Ramos (cell line): Measurements from ENCODE around the gene MRAP2.
"Not testable (repeated sequence)": the region's sequence is repeated elsewhere in the genome, so short reads cannot be mapped to it uniquely, and the experiment has no call there.

Experiments used
- in situ Hi-C: fragments of 300-500 bp; cut with MboI; formaldehyde crosslinking; loops from one replicate; pipeline ENCODE4 v1.14.3; 2022; ENCODE audit warnings: low sequenced_read_pairs; ENCODE audit not compliant: unreplicated experiment

Gene MRAP2

GRCh38 chr6:84114933-84115594 is 81.5 kb downstream of the MRAP2 start:
- in situ Hi-C loops = not testable (repeated sequence)

DNA sequence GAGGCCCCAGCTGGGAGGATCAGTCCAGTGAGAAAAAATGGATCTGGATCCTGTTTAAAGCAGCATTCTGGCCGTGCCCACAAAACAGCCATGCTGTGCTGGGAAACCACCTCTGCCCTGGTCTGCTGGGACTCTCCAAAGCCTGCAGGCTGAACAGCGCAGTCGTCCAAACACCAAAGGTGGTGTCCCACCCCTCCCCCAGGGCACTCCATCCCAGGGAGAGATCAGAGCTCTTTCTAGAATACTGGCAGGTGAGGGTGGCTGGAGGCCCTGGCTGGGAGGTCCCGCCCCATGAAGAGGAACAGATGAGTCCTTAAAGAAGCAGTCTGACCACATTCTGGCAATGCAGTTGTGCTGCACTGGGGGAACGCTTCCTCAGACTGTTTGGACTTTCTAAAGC is 84.6 kb downstream of the MRAP2 start:
- in situ Hi-C loops = no loop called here

- in situ Hi-C loops = no loop called here
Measured at GRCh38 chr6:84119277-84119676, 85.7 kb downstream of the MRAP2 start.

DNA sequence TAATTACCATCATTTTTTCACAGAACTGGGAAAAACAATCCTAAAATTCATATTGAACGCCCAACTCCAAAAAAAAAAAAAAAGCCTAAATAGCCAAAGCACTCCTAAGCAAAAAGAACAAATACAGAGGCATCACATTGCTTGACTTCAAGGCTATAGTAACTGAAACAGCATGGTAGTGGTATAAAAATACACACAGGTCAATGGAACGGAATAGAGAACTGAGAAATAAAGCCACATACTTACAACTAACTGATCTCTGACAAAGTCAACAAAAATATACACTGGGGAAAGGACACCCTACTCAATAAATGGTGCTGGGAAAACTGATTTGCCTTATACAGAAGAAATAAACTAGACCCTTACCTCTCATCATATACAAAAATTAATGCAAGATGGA is 89.6 kb downstream of the MRAP2 start:
- in situ Hi-C loops = no loop called here

GRCh38 chr6:84129588-84129987 is 96.0 kb downstream of the MRAP2 start:
- in situ Hi-C loops = not testable (repeated sequence)

DNA sequence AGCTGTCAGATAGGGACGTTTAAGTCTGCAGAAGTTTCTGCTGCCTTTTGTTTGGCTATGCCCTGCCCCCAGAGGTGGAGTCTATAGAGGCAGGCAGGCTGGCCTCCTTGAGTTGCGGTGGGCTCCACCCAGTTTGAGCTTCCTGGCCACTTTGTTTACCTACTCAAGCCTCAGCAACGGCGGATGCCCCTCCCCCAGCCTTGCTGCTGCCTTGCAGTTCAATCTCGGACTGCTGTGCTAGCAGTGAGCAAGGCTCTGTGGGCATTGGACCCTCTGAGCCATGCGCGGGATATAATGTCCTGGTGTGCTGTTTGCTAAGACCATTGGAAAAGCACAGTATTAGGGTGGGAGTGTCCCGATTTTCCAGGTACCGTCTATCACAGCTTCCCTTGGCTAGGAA is 99.8 kb downstream of the MRAP2 start:
- in situ Hi-C loops = not testable (repeated sequence)

GRCh38 chr6:84135291-84135690 is 101.7 kb downstream of the MRAP2 start:
- in situ Hi-C loops = no loop called here

DNA sequence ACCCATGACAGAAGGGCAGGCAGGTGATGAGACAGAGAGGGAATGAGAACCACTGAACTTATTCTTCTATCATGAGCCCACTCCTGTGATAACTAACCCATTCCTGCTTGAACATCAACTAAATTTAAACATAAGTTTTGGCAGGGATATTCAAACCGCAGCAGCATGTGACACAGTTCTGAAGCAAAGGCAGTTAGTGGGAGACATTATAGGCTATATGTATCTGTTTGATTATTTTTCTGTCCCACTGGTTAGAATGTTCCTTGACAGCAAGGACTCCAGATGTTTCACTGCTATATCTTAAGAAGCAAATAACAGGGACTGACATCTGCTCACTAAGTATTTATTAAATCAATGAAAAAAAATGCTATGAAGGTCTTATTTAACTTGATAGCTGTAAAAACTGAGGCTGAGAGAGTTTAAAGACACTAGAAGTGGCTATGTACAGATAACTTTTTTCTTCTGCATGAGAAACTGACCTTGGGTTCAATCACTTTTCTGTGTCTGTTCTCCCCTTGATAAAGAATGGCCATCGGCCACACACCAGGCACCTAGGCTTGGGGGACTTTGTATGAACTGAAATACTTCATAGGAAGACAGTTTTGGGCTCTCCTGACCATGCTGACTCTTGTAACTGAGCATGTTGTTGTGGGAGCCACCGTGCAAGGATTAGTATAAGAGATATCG is 102.9 kb downstream of the MRAP2 start:
- in situ Hi-C loops = no loop called here

DNA sequence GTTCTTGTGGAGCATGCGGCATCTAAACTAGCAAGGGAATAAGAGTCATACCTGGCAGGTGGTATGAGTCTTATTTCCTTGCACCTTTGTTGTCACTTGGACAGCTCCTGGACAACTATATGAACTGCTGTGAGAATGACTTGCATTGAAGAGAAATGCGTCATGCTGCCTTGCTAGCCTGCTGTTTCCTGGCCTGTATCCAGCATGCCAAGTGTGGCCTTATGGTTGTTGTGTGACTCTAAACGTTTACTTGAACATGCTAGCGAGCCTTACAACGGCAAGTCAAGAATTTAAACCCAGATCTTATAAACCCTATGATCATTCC is 103.4 kb downstream of the MRAP2 start:
- in situ Hi-C loops = no loop called here

GRCh38 chr6:84137989-84138575 is 104.5 kb downstream of the MRAP2 start:
- in situ Hi-C loops = no loop called here

- in situ Hi-C loops = no loop called here
Measured at GRCh38 chr6:84139311-84139710, 105.7 kb downstream of the MRAP2 start.
